ENCODE measurements around the gene TLE4. TPM values are rescaled to one million over a fixed set of nuclear protein-coding genes. Genes with fewer than 3 reads are reported as not detected.

TLE4 gene
- polyA plus RNA-seq, 1 donor (not counting 4 experiments of a cell fraction or from before 2014, with no cell fraction given), result 14.7 TPM

GRCh38 chr9:79662537-79662956 is 90.8 kb downstream of the TLE4 start:
- no peak overlapping the region for H3K4me2 ChIP-seq (ENCODE audit: control insufficient read depth, extremely low read depth, insufficient read depth, low read depth, low read length)
- no peak for TF ChIP-seq CTCF (optimal IDR thresholded peaks at IDR 0.05 in 1 of 3, IDR thresholded peaks at IDR 0.05 in 1 of 3, conservative IDR thresholded peaks at IDR 0.05 in 1 of 3; ENCODE audit: extremely low read depth in 1 of 3, insufficient read depth in 2 of 3, low read length in 3 of 3)
- TF ChIP-seq EZH2 (IDR thresholded peaks at IDR 0.05; ENCODE audit: low read length), result no peak
- no peaks in the 10 kb centered on the region for H4K20me1 ChIP-seq (ENCODE audit: control insufficient read depth, extremely low read depth, insufficient read depth, low read length)
- H3K4me1 ChIP-seq (ENCODE audit: control insufficient read depth, extremely low read depth, insufficient read depth, low read length), result no peaks in the 10 kb centered on the region
- no peak overlapping the region for H2AFZ ChIP-seq (ENCODE audit: control insufficient read depth, low read length)
- dilution Hi-C loops (cut with MboI; ENCODE audit: extremely low pct_ligation_motif_present, low sequenced_read_pairs), result no loop called here
- H3K36me3 ChIP-seq (ENCODE audit: control insufficient read depth in 2 of 2, extremely low read depth in 1 of 2, insufficient read depth in 2 of 2, low read length in 2 of 2), result no peaks in the 10 kb centered on the region
- no peak overlapping the region for H3K9ac ChIP-seq (ENCODE audit: control insufficient read depth, extremely low read depth, insufficient read depth, low read length)
- H3K27ac ChIP-seq (ENCODE audit: control insufficient read depth, insufficient read depth, low read length), result no peak overlapping the region
- H3K27me3 ChIP-seq (ENCODE audit: control insufficient read depth, extremely low read depth, insufficient read depth, low read length), result no peaks in the 10 kb centered on the region
- DNase-seq (ENCODE audit: low read depth, low spot score), result no peak
- no peak for FAIRE-seq
- H3K79me2 ChIP-seq (ENCODE audit: control insufficient read depth, insufficient read depth, low read length), result no peaks in the 10 kb centered on the region
- H3K4me3 ChIP-seq (ENCODE audit: control insufficient read depth in 2 of 3, extremely low read depth in 1 of 3, insufficient read depth in 2 of 3, low read depth in 1 of 3, low read length in 3 of 3), result no peak overlapping the region
- H3K9me1 ChIP-seq (ENCODE audit: control insufficient read depth, extremely low read depth, insufficient read depth, low read length), result no peaks in the 10 kb centered on the region
- H3K9me3 ChIP-seq (ENCODE audit: control insufficient read depth, low read depth, low read length), result no peaks in the 10 kb centered on the region

- Histone ChIP-seq H3K27me3 (ENCODE audit: control insufficient read depth, extremely low read depth, insufficient read depth, low read length) (no peaks in the 10 kb centered on the region), H3K4me3 (ENCODE audit: control insufficient read depth in 2 of 3, extremely low read depth in 1 of 3, insufficient read depth in 2 of 3, low read depth in 1 of 3, low read length in 3 of 3) (no peak overlapping the region), H3K27ac (ENCODE audit: control insufficient read depth, insufficient read depth, low read length) (no peak overlapping the region), H3K36me3 (ENCODE audit: control insufficient read depth in 2 of 2, extremely low read depth in 1 of 2, insufficient read depth in 2 of 2, low read length in 2 of 2) (no peaks in the 10 kb centered on the region), H3K9me1 (ENCODE audit: control insufficient read depth, extremely low read depth, insufficient read depth, low read length) (no peaks in the 10 kb centered on the region), H3K79me2 (ENCODE audit: control insufficient read depth, insufficient read depth, low read length) (no peaks in the 10 kb centered on the region), H3K9ac (ENCODE audit: control insufficient read depth, extremely low read depth, insufficient read depth, low read length) (no peak overlapping the region), H3K4me1 (ENCODE audit: control insufficient read depth, extremely low read depth, insufficient read depth, low read length) (no peaks in the 10 kb centered on the region), H4K20me1 (ENCODE audit: control insufficient read depth, extremely low read depth, insufficient read depth, low read length) (no peaks in the 10 kb centered on the region), H2AFZ (ENCODE audit: control insufficient read depth, low read length) (no peak overlapping the region), H3K9me3 (ENCODE audit: control insufficient read depth, low read depth, low read length) (no peaks in the 10 kb centered on the region), H3K4me2 (ENCODE audit: control insufficient read depth, extremely low read depth, insufficient read depth, low read depth, low read length) (no peak overlapping the region)
- DNase-seq (ENCODE audit: low read depth, low spot score), result no peak
- TF ChIP-seq CTCF (optimal IDR thresholded peaks at IDR 0.05 in 1 of 3, IDR thresholded peaks at IDR 0.05 in 1 of 3, conservative IDR thresholded peaks at IDR 0.05 in 1 of 3; ENCODE audit: extremely low read depth in 1 of 3, insufficient read depth in 2 of 3, low read length in 3 of 3), result no peak
- no peak for TF ChIP-seq EZH2 (IDR thresholded peaks at IDR 0.05; ENCODE audit: low read length)
- FAIRE-seq, result no peak
- dilution Hi-C loops (cut with MboI; ENCODE audit: extremely low pct_ligation_motif_present, low sequenced_read_pairs), result no loop called here
These were observed 91.5 kb downstream of the TLE4 start for GRCh38 chr9:79663300-79663699.

All from keratinocyte (primary cell).